Measurements from ENCODE around the gene ZNF669.

The ZNF669 gene

GRCh38 chr1:247110627-247111258 is 6.6 kb upstream of the ZNF669 start:
- peak; percentile 30 for DNase-seq

- no peak for DNase-seq
Observed at GRCh38 chr1:247107694-247108093, 3.5 kb upstream of the ZNF669 start.

GRCh38 chr1:247105966-247106365 is 1.8 kb upstream of the ZNF669 start:
- no peak for DNase-seq

- DNase-seq: no peak
Observed at GRCh38 chr1:247104965-247105364, 809 bp upstream of the ZNF669 start.

- DNase-seq: peak; percentile 33
Observed at GRCh38 chr1:247102381-247102780, 1.8 kb downstream of the ZNF669 start.

GRCh38 chr1:247100676-247101279 is 3.4 kb downstream of the ZNF669 start:
- DNase-seq: no peak

GRCh38 chr1:247096958-247097357 is 7.2 kb downstream of the ZNF669 start:
- no peak for DNase-seq

- DNase-seq: no peak
Observed at GRCh38 chr1:247096544-247096943, 7.6 kb downstream of the ZNF669 start.

- no peak for DNase-seq
Observed at GRCh38 chr1:247096112-247096511, 8.0 kb downstream of the ZNF669 start.

- no peak for DNase-seq
Observed at GRCh38 chr1:247090455-247090854, 13.7 kb downstream of the ZNF669 start.

- no peak for DNase-seq
Observed at GRCh38 chr1:247089616-247090375, 14.4 kb downstream of the ZNF669 start.

- no peak for DNase-seq
Observed at GRCh38 chr1:247088967-247089366, 15.2 kb downstream of the ZNF669 start.

GRCh38 chr1:247087256-247087655 is 16.9 kb downstream of the ZNF669 start:
- DNase-seq: no peak

- DNase-seq: no peak
Observed at GRCh38 chr1:247085310-247085709, 18.8 kb downstream of the ZNF669 start.

- DNase-seq: no peak
Observed at GRCh38 chr1:247084771-247085170, 19.4 kb downstream of the ZNF669 start.

GRCh38 chr1:247079141-247079874 is 24.8 kb downstream of the ZNF669 start:
- no peak for DNase-seq

- DNase-seq: peak; percentile 97
Observed at GRCh38 chr1:247078258-247079140, 25.7 kb downstream of the ZNF669 start, which contains the start of gene ZNF670. ZNF670 (minus strand) TSS chr1:247078811; CDS start chr1:247078596, 215 bp downstream.

- DNase-seq: peak; percentile 4
Observed at GRCh38 chr1:247077876-247078257, 26.3 kb downstream of the ZNF669 start.

GRCh38 chr1:247077213-247077612 is 26.9 kb downstream of the ZNF669 start:
- peak; percentile 25 for DNase-seq

GRCh38 chr1:247070645-247071044 is 33.5 kb downstream of the ZNF669 start:
- no peak for DNase-seq

GRCh38 chr1:247064304-247064703 is 39.9 kb downstream of the ZNF669 start:
- no peak for DNase-seq

- no peak for DNase-seq
Observed at GRCh38 chr1:247060771-247061170, 43.4 kb downstream of the ZNF669 start.
